GOT3 (cell line): ENCODE data around the gene LONRF2.
"Not testable (repeated sequence)": the region's sequence is repeated elsewhere in the genome, so short reads cannot be mapped to it uniquely, and the experiment has no call there.

Experiments
- DNase-seq: peaks from one replicate; lab custom pipeline; 2025; ENCODE audit warnings: mixed read lengths; lab: John Stamatoyannopoulos, UW

Gene LONRF2

GRCh38 chr2:100321866-100322820 lies at the start of gene LONRF2:
Gene LONRF2 (minus strand): TSS chr2:100322501. CDS start chr2:100322093, 408 bp downstream.
- no peak for DNase-seq

GRCh38 chr2:100367163-100367562 lies 44.9 kb upstream of the LONRF2 start:
- DNase-seq = no peak

GRCh38 chr2:100365434-100365833 lies 43.1 kb upstream of the LONRF2 start:
- no peak for DNase-seq

GRCh38 chr2:100362269-100362668 lies 40.0 kb upstream of the LONRF2 start:
- DNase-seq = not testable (repeated sequence)

- DNase-seq = no peak
Observed at GRCh38 chr2:100359576-100359975, 37.3 kb upstream of the LONRF2 start.

GRCh38 chr2:100358554-100358953 lies 36.3 kb upstream of the LONRF2 start:
- DNase-seq = no peak

GRCh38 chr2:100352521-100352920 lies 30.2 kb upstream of the LONRF2 start:
- no peak for DNase-seq

GRCh38 chr2:100350661-100351185 lies 28.4 kb upstream of the LONRF2 start:
- DNase-seq = no peak

- not testable (repeated sequence) for DNase-seq
Observed at GRCh38 chr2:100345144-100345543, 22.8 kb upstream of the LONRF2 start.

- DNase-seq = no peak
Observed at GRCh38 chr2:100344433-100344832, 22.1 kb upstream of the LONRF2 start.

- not testable (repeated sequence) for DNase-seq
Observed at GRCh38 chr2:100342466-100342865, 20.2 kb upstream of the LONRF2 start.

- DNase-seq = no peak
Observed at GRCh38 chr2:100339823-100340222, 17.5 kb upstream of the LONRF2 start.

- DNase-seq = no peak
Observed at GRCh38 chr2:100334929-100335328, 12.6 kb upstream of the LONRF2 start.

- no peak for DNase-seq
Observed at GRCh38 chr2:100327742-100328141, 5.4 kb upstream of the LONRF2 start.

GRCh38 chr2:100321179-100321865 lies 979 bp downstream of the LONRF2 start:
- no peak for DNase-seq

- DNase-seq = no peak
Observed at GRCh38 chr2:100320547-100321178, 1.6 kb downstream of the LONRF2 start.

- no peak for DNase-seq
Observed at GRCh38 chr2:100317634-100318033, 4.7 kb downstream of the LONRF2 start.

GRCh38 chr2:100309973-100310719 lies 12.2 kb downstream of the LONRF2 start:
- no peak for DNase-seq

GRCh38 chr2:100309311-100309710 lies 13.0 kb downstream of the LONRF2 start:
- no peak for DNase-seq

GRCh38 chr2:100303744-100304143 lies 18.6 kb downstream of the LONRF2 start:
- DNase-seq = no peak

GRCh38 chr2:100302585-100302892 lies 19.8 kb downstream of the LONRF2 start:
- no peak for DNase-seq
